Keratinocyte (primary cell): ENCODE results near the gene KREMEN2. TPM values are rescaled to one million over a fixed set of nuclear protein-coding genes. Genes with fewer than 3 reads are reported as not detected.

ENCODE experiments used
- DNase-seq: peaks from one replicate; pipeline ENCODE4 v3.0.0-alpha.2; 2011; ENCODE audit warnings: low read depth, missing footprints, low spot score
- FAIRE-seq: peaks from 2 replicates; lab custom pipeline; 2011; peaks lifted over from hg19 to GRCh38; lab: Jason Lieb, UNC
- H2AFZ ChIP-seq: 2 replicates; pipeline ENCODE4 v1.6.0; 2012; ENCODE audit warnings: low read length, control low read depth, inconsistent platforms; ENCODE audit not compliant: control insufficient read depth
- H3K27ac ChIP-seq: 2 replicates; pipeline ENCODE4 v1.5.1; 2011; ENCODE audit warnings: low read length; ENCODE audit not compliant: control insufficient read depth, insufficient read depth
- H3K27me3 ChIP-seq: 3 replicates; pipeline ENCODE4 v1.6.0; 2011; ENCODE audit warnings: low read length; ENCODE audit not compliant: control insufficient read depth, insufficient read depth; ENCODE audit errors: extremely low read depth
- H3K36me3 ChIP-seq, 2 experiments: 2 replicates in 1 of 2; 3 replicates in 1 of 2; pipeline ENCODE4 v1.5.1; 2011; ENCODE audit warnings: low read length in 2 of 2, mild to moderate bottlenecking in 1 of 2; ENCODE audit not compliant: control insufficient read depth in 2 of 2, insufficient read depth in 2 of 2; ENCODE audit errors: extremely low read depth in 1 of 2
- H3K4me1 ChIP-seq: 3 replicates; pipeline ENCODE4 v1.5.1; 2011; ENCODE audit warnings: low read length; ENCODE audit not compliant: control insufficient read depth, insufficient read depth; ENCODE audit errors: extremely low read depth
- H3K4me2 ChIP-seq: 3 replicates; pipeline ENCODE4 v1.6.0; 2011; ENCODE audit warnings: low read depth, low read length; ENCODE audit not compliant: control insufficient read depth, insufficient read depth; ENCODE audit errors: extremely low read depth
- H3K4me3 ChIP-seq, 3 experiments: fragments of 200-600 bp in 1 of 3; sonication (generic) in 1 of 3; 2 replicates in 2 of 3; 3 replicates in 1 of 3; pipeline ENCODE4 v1.5.1; 2011 to 2016; ENCODE audit warnings: low read length in 3 of 3, mild to moderate bottlenecking in 3 of 3, control low read depth in 2 of 3, inconsistent platforms in 1 of 3, low read depth in 1 of 3, mixed read lengths in 1 of 3, mixed run types in 1 of 3, moderate library complexity in 1 of 3; ENCODE audit not compliant: control insufficient read depth in 2 of 3, insufficient read depth in 2 of 3; ENCODE audit errors: extremely low read depth in 1 of 3
- H3K79me2 ChIP-seq: 2 replicates; pipeline ENCODE4 v1.6.0; 2012; ENCODE audit warnings: low read length; ENCODE audit not compliant: control insufficient read depth, insufficient read depth
- H3K9ac ChIP-seq: 3 replicates; pipeline ENCODE4 v1.6.0; 2011; ENCODE audit warnings: low read length; ENCODE audit not compliant: control insufficient read depth, insufficient read depth; ENCODE audit errors: extremely low read depth
- H3K9me1 ChIP-seq: 3 replicates; pipeline ENCODE4 v1.6.0; 2011; ENCODE audit warnings: low read length; ENCODE audit not compliant: control insufficient read depth, insufficient read depth; ENCODE audit errors: extremely low read depth
- H3K9me3 ChIP-seq: 2 replicates; pipeline ENCODE4 v1.5.1; 2012; ENCODE audit warnings: low read depth, low read length; ENCODE audit not compliant: control insufficient read depth
- H4K20me1 ChIP-seq: 3 replicates; pipeline ENCODE4 v1.6.0; 2011; ENCODE audit warnings: low read length; ENCODE audit not compliant: control insufficient read depth, insufficient read depth; ENCODE audit errors: extremely low read depth
- EZH2 ChIP-seq: IDR thresholded peaks from one replicate; pipeline ENCODE4 v1.6.1; 2012; ENCODE audit warnings: inconsistent platforms, mild to moderate bottlenecking, low read length, moderate library complexity
- dilution Hi-C: fragments of 300-500 bp; cut with MboI; formaldehyde crosslinking; loops from one replicate; pipeline ENCODE4 v1.7.0; 2020; ENCODE audit warnings: low sequenced_read_pairs; ENCODE audit not compliant: extremely low pct_ligation_motif_present
- polyA plus RNA-seq, 5 experiments: library from polyadenylated mRNA; depleted of rRNA in 3 of 5; stranded (reverse) in 3 of 5; stranded (forward) in 1 of 5; unstranded in 1 of 5; fragments of >200 nt; gene quantifications; 1 replicate in 1 of 5; 2 replicates in 3 of 5; 3 replicates in 1 of 5; pipeline versions ENCODE4 v1.2.1 to v1.2.3, GENCODE V29; 2011 to 2012; ENCODE audit warnings: missing spikeins in 2 of 5, low read depth in 1 of 5, low replicate concordance in 1 of 5
- TF ChIP-seq, protein P1 (sequence below), 3 experiments: IDR thresholded peaks in 1 of 3; conservative IDR thresholded peaks in 1 of 3; optimal IDR thresholded peaks in 1 of 3; 2 replicates in 2 of 3; 3 replicates in 1 of 3; pipeline versions ENCODE3 to v1.5.1; 2011; ENCODE audit warnings: low read length in 3 of 3, mild to moderate bottlenecking in 3 of 3, moderate library complexity in 2 of 3, control low read depth in 1 of 3, inconsistent platforms in 1 of 3; ENCODE audit not compliant: insufficient read depth in 2 of 3; ENCODE audit errors: extremely low read depth in 1 of 3

The KREMEN2 gene
- polyA plus RNA-seq, 1 donor (not counting 4 experiments of a cell fraction or from before 2014, with no cell fraction given) = 3.3 TPM

DNA sequence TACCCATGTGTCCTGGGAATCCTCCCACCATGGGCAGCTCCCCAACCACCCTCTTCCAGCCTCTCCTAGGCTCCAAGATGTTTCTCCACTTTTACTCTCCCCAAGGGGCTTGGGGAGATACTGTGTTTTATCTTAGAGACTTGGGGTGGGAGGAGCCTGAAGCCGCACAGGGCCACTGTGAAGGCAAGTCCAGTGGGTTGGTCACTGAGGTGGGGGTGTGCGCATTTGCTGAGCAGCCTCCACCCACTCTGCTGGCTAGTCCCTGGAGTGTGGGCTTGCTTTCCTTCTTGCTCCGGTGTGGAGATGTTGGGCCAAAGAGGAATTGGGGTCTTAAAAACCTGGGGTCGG, 44.6 kb downstream of the KREMEN2 start:
- dilution Hi-C loops = no loop called here
- Histone ChIP-seq H3K9me3 (no peaks in the 10 kb centered on the region), H3K9ac (no peak overlapping the region), H3K79me2 (no peaks in the 10 kb centered on the region), H3K27me3 (peaks cover 27% of the 10 kb centered on the region), H3K4me2 (no peak overlapping the region), H3K27ac (no peak overlapping the region), H3K4me3 (no peak overlapping the region), H3K9me1 (no peaks in the 10 kb centered on the region), H2AFZ (no peak overlapping the region), H4K20me1 (no peaks in the 10 kb centered on the region), H3K4me1 (peaks cover 14% of the 10 kb centered on the region), H3K36me3 (no peaks in the 10 kb centered on the region)
- TF ChIP-seq, protein P1, sequence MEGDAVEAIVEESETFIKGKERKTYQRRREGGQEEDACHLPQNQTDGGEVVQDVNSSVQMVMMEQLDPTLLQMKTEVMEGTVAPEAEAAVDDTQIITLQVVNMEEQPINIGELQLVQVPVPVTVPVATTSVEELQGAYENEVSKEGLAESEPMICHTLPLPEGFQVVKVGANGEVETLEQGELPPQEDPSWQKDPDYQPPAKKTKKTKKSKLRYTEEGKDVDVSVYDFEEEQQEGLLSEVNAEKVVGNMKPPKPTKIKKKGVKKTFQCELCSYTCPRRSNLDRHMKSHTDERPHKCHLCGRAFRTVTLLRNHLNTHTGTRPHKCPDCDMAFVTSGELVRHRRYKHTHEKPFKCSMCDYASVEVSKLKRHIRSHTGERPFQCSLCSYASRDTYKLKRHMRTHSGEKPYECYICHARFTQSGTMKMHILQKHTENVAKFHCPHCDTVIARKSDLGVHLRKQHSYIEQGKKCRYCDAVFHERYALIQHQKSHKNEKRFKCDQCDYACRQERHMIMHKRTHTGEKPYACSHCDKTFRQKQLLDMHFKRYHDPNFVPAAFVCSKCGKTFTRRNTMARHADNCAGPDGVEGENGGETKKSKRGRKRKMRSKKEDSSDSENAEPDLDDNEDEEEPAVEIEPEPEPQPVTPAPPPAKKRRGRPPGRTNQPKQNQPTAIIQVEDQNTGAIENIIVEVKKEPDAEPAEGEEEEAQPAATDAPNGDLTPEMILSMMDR (optimal IDR thresholded peaks at IDR 0.05 in 1 of 3, IDR thresholded peaks at IDR 0.05 in 1 of 3, conservative IDR thresholded peaks at IDR 0.05 in 1 of 3; ENCODE audit: extremely low read depth in 1 of 3, insufficient read depth in 2 of 3, low read length in 3 of 3) = no peak
- no peak for TF ChIP-seq EZH2
- no peak for FAIRE-seq
- no peak for DNase-seq

DNA sequence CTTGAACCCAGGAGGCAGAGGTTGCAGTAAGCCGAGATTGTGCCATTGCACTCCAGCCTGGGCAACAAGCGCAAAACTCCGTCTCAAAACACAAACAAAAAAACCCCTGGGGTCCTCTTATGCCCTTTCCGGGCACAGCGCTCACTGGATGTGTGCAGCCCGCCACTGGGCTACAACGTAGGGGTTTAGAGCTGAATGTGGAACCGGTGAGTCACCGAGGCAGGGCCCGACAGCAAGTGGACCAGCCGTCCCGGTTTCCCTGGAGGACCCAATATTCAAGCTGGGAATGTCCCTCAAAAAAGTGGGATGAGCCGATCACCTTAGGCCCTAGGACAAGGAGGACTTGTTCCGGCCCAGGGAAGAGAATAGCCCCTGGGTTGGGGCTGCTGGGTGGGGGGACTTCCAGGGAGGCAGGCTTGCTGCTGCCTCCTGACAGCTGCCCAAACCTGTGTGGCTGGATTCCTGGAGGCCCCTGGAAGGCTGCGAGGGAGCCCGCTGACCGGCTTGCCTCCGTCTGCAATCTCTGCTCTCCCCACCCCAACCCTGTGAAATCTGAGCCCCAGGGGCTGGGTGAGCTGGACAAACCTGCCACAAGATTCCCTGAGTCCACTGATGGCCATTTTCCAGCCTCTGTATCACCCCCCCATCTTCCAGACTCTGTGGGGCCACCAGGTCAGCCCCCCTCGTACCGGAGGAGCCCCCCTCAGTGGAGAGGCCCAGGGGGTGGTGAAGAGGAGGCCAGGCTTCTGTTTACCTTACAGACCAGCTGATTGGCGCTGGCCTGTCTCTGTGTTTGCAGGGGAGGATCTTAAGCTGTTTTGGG, 45.7 kb downstream of the KREMEN2 start:
- Histone ChIP-seq H3K4me2 (peak overlapping the region; percentile 10), H3K79me2 (no peaks in the 10 kb centered on the region), H4K20me1 (no peaks in the 10 kb centered on the region), H2AFZ (no peak overlapping the region), H3K27me3 (peaks cover 35% of the 10 kb centered on the region), H3K9me1 (no peaks in the 10 kb centered on the region), H3K4me3 (no peak overlapping the region), H3K9ac (no peak overlapping the region), H3K4me1 (peaks cover 14% of the 10 kb centered on the region), H3K9me3 (no peaks in the 10 kb centered on the region), H3K36me3 (no peaks in the 10 kb centered on the region), H3K27ac (no peak overlapping the region)
- no peak for TF ChIP-seq EZH2
- TF ChIP-seq, protein P1 (optimal IDR thresholded peaks at IDR 0.05 in 1 of 3, IDR thresholded peaks at IDR 0.05 in 1 of 3, conservative IDR thresholded peaks at IDR 0.05 in 1 of 3; ENCODE audit: extremely low read depth in 1 of 3, insufficient read depth in 2 of 3, low read length in 3 of 3) = no peak
- DNase-seq (no peak), FAIRE-seq (no peak)
- dilution Hi-C loops = no loop called here
